ENCODE data around the gene RUFY3.

The RUFY3 gene

DNA sequence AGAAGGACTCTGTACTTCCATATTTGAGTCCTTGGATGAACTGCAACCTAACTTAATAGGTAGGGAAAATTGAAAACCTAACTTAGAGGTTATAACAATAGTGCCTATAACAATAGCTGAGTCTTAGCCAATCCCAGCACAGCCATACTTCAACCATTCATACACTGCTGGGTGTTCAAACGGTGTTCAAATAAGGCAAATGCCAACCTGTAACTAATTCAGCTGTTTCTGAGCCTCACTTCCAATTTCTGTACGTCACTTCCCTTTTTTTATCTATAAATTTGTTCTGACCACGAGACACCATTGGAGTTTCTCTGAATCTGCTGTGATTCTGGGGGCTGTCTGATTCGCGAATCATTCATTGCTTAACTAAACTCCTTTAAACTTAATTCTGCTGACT lies 127.5 kb downstream of the RUFY3 start:
- DNase-seq, result no peak

- no peak for DNase-seq
Observed at GRCh38 chr4:70855464-70855863, 133.7 kb downstream of the RUFY3 start.
